Esophagus muscularis mucosa (tissue), 4 donors: Measurements from ENCODE around the gene RFTN1. TPM values are rescaled to one million over a fixed set of nuclear protein-coding genes. Genes with fewer than 3 reads are reported as not detected.

Experiments used
- DNase-seq: peaks from one replicate; pipeline ENCODE4 v3.0.0-alpha.2; 2017; ENCODE audit errors: extremely low spot score
- H3K27ac ChIP-seq, 4 donors: fragments of 200-600 bp; sonication (generic); replicated peaks in 1 of 4; 1 replicate in 3 of 4; 2 replicates in 1 of 4; pipeline ENCODE4 v1.5.1; 2016 to 2019; ENCODE audit warnings: mild to moderate bottlenecking in 1 of 4
- H3K27me3 ChIP-seq, 4 donors: fragments of 200-600 bp; sonication (generic); one replicate each; pipeline versions ENCODE4 v1.5.1 to v1.6.0; 2016 to 2019
- H3K36me3 ChIP-seq, 4 donors: fragments of 200-600 bp; sonication (generic); one replicate each; pipeline ENCODE4 v1.5.1; 2016 to 2019
- H3K4me1 ChIP-seq, 4 donors: fragments of 200-600 bp; sonication (generic); one replicate each; pipeline ENCODE4 v1.5.1; 2016 to 2019
- H3K4me3 ChIP-seq, 4 donors: fragments of 200-600 bp; sonication (generic); 1 replicate in 2 of 4; 2 replicates in 2 of 4; pipeline ENCODE4 v1.5.1; 2016 to 2019; ENCODE audit warnings: mild to moderate bottlenecking in 4 of 4, moderate library complexity in 1 of 4
- H3K9me3 ChIP-seq, 4 donors: fragments of 200-600 bp; sonication (generic); 1 replicate in 3 of 4; 2 replicates in 1 of 4; pipeline ENCODE4 v1.5.1; 2016 to 2019
- EP300 ChIP-seq: sonication (generic); formaldehyde crosslinking; IDR thresholded peaks from one replicate; pipeline ENCODE4 v1.6.1; 2017; ENCODE audit warnings: antibody characterized with exemption
- POLR2A ChIP-seq: fragments of 450-650 bp; IDR thresholded peaks from one replicate; pipeline ENCODE4 v1.6.1; 2017; ENCODE audit warnings: antibody characterized with exemption, moderate library complexity, mild to moderate bottlenecking, low read depth
- POLR2AphosphoS5 ChIP-seq, 2 donors: sonication (generic); formaldehyde crosslinking; IDR thresholded peaks; one replicate each; pipeline ENCODE4 v1.6.1; 2017; ENCODE audit warnings: antibody characterized with exemption in 2 of 2
- WGBS: methylation state at CpG from one replicate; pipeline ENCODE4 v1.1.5; 2018; 5-methylcytosine and 5-hydroxymethylcytosine counted together
- intact Hi-C: fragments of 100-400 bp; cut with DNase I; formaldehyde crosslinking; loops from one replicate; pipeline ENCODE4 v1.15.1; 2023
- total RNA-seq, 4 donors: library from RNA; depleted of rRNA; stranded (reverse); fragments of >200 nt; gene quantifications; one replicate each; pipeline versions ENCODE4 v1.1.0 to v1.2.1, GENCODE V29; 2016
- TF ChIP-seq, protein P1 (sequence below), 3 experiments: fragments of 200-600 bp in 2 of 3; fragments of 450-650 bp in 1 of 3; sonication (generic) in 2 of 3; IDR thresholded peaks; one replicate each; pipeline ENCODE4 v1.5.1; 2017 to 2019; ENCODE audit warnings: antibody characterized with exemption in 3 of 3, mild to moderate bottlenecking in 2 of 3, moderate library complexity in 1 of 3

The RFTN1 gene
- total RNA-seq, 4 donors from 2014 or later = 79.7 to 142 (median 104) TPM

DNA sequence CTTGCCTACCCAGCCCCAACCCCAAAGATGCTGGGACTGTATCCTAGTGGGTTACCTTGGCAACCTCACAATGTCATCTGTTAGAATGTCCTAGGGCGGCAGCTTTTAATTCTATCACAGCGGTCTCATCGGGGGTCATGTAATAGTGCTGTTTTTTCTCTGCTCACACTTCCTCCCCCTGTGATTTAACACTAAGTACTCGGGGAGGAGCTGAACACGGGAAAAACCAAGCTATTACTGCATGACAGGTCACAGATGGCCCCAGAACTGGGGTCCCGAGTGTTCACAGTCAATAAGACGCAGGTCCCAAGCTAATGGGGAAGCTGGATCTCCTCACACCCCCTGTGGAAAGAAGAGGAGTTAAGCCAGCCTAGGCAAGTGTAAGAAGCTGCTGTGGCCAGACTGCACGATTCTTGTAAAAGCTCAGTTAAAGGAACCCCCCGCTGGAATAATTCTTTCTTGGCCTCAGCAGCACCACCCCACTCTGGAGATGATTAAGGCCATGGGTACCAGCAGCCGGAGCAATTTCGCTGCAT is 2.5 kb upstream of the RFTN1 start:
- Histone ChIP-seq H3K27ac (peak overlapping the region; percentile 33 to 61 (median 51)), H3K4me3 (no peak overlapping the region), H3K4me1 (peaks cover 31 to 52% (median 46%) of the 10 kb centered on the region in 4 donors), H3K9me3 (no peaks in the 10 kb centered on the region), H3K27me3 (no peaks in the 10 kb centered on the region), H3K36me3 (no peaks in the 10 kb centered on the region)
- TF ChIP-seq POLR2AphosphoS5 (IDR thresholded peaks at IDR 0.05) = no peak
- TF ChIP-seq EP300 = no peak
- TF ChIP-seq POLR2A = no peak
- TF ChIP-seq, protein P1, sequence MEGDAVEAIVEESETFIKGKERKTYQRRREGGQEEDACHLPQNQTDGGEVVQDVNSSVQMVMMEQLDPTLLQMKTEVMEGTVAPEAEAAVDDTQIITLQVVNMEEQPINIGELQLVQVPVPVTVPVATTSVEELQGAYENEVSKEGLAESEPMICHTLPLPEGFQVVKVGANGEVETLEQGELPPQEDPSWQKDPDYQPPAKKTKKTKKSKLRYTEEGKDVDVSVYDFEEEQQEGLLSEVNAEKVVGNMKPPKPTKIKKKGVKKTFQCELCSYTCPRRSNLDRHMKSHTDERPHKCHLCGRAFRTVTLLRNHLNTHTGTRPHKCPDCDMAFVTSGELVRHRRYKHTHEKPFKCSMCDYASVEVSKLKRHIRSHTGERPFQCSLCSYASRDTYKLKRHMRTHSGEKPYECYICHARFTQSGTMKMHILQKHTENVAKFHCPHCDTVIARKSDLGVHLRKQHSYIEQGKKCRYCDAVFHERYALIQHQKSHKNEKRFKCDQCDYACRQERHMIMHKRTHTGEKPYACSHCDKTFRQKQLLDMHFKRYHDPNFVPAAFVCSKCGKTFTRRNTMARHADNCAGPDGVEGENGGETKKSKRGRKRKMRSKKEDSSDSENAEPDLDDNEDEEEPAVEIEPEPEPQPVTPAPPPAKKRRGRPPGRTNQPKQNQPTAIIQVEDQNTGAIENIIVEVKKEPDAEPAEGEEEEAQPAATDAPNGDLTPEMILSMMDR (IDR thresholded peaks at IDR 0.05) = no peak
- DNase-seq = no peak
- 68% methylated on average over 11 of the region's 11 CpGs for WGBS
- intact Hi-C loops = loop anchor here (2.0 to 10.0 kb wide), 2 partner anchors 141 to 225 kb away; no protein-coding TSS in a partner anchor

DNA sequence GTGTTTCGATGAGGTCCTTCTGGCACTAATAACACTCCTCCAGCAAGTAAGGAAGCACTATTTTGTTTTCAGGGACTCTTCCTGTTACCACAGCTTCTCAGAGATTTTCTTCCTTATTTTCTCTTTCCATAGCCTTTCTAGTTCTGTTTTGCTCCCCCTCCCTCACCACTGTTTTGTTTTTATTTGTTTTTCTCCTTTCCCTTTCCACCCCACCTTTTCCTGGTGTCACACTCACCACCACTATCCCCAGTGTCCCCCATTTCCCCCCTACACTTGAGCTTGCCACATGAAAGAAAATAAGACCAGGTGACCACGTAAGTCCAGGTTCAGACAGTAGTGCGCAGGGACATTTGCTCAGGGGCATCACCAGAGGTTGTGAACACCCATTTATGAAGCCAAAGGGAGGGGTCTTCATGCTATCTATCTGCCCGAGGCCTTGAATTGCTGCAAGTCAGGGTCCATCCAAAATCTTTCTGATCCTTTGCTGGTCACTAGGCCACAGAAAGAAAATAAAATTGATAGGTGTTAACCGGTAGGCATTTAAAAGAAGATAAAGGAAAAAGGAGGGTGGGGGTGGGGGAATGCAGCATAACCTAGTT is 1.4 kb upstream of the RFTN1 start:
- WGBS = 83% methylated on average over 5 of the region's 5 CpGs
- Histone ChIP-seq H3K4me1 (peaks cover 40 to 63% (median 57%) of the 10 kb centered on the region in 4 donors), H3K27ac (peak overlapping the region; percentile 90 to 94 (median 92)), H3K9me3 (no peaks in the 10 kb centered on the region), H3K27me3 (no peaks in the 10 kb centered on the region), H3K4me3 (peak overlapping the region in 2 of 4 donors; percentile 87 to 95), H3K36me3 (no peaks in the 10 kb centered on the region)
- intact Hi-C loops = loop anchor here (10.0 kb wide), 1 partner anchor 140 kb away; no protein-coding TSS in a partner anchor
- no peak for DNase-seq
- TF ChIP-seq, protein P1 (IDR thresholded peaks at IDR 0.05) = no peak
- TF ChIP-seq EP300 = no peak
- no peak for TF ChIP-seq POLR2AphosphoS5 (IDR thresholded peaks at IDR 0.05)
- TF ChIP-seq POLR2A = no peak

DNA sequence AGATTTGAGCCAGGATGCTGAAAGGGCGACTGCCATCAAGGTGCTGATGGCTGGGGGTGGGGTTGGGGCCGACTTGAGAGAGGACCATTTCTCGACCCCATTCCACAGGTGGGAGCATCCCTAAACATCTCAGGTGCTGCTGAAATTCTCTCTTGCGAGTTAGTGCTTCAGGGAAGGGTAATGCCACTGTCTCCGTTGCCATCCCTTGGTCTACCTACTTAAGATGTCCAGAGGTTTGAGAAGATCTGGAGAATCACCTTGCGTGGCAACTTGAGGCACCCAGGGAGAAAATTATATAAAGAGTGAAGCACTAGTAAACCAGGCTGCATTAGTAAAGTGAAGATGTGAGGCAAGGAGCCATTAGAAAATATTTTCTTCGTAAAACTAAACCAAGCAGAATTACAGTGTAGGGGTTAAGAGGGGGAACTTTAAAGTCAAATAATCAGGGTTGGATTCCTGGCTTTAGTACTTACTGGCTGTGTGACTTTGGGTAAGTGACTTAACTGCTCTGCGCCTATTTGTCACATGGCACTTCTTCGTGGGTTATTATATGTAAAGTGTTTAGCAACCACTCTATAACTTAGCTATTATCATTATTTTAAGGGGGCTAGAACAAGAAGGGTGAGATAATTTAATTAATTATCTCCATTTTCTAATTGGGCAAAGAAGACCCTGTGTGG is 662 bp upstream of the RFTN1 start:
- Histone ChIP-seq H3K9me3 (no peaks in the 10 kb centered on the region), H3K4me1 (peaks cover 47 to 70% (median 64%) of the 10 kb centered on the region in 4 donors), H3K27me3 (no peaks in the 10 kb centered on the region), H3K27ac (peak overlapping the region; percentile 90 to 94 (median 92)), H3K36me3 (no peaks in the 10 kb centered on the region), H3K4me3 (peak overlapping the region; percentile 82 to 95 (median 88))
- intact Hi-C loops = loop anchor here (10.0 kb wide), 1 partner anchor 139 kb away; no protein-coding TSS in a partner anchor
- WGBS = 44% methylated on average over 9 of the region's 9 CpGs
- no peak for DNase-seq
- TF ChIP-seq EP300 = no peak

DNA sequence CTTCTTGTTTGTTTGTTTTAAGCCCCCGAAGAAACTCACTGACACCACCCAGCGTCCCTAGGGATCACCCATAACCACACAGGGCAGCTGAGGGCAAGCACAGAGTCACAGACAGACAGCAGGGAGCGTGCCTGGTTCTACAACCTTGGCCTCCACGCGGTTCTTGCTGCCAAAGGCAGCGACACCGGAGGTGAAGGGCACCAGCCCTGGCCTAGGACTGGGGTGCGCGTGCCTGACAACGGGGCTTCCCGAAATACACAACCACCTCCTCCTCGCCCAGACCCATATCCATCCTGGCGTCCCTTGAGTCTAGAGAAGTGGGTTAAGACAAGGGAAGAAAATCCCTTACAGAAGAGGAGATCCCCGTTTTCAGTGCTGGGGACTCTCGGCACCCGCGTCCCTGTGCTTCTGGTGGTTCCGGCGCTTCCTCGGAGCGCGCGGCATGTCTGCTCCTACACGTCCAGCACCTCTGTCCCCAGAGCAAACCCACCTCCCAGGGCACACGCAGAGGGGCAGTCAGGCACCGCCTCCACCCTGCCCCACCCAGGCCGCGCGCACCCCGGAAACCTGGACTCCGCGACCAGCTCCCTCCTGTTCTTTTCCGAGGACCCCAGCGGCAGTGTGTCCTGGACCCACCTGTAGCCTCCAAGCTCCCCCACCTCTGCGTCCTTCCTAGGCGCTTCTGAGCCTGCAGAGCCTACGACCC is 911 bp downstream of the RFTN1 start:
- Histone ChIP-seq H3K36me3 (no peaks in the 10 kb centered on the region), H3K27me3 (no peaks in the 10 kb centered on the region), H3K9me3 (no peaks in the 10 kb centered on the region), H3K27ac (peak overlapping the region; percentile 90 to 94 (median 92)), H3K4me3 (peak overlapping the region; percentile 82 to 95 (median 88)), H3K4me1 (peaks cover 61 to 86% (median 79%) of the 10 kb centered on the region in 4 donors)
- TF ChIP-seq, protein P1 (IDR thresholded peaks at IDR 0.05) = no peak
- TF ChIP-seq POLR2AphosphoS5 (IDR thresholded peaks at IDR 0.05) = peak; percentile 4 to 9
- intact Hi-C loops = loop anchor here (10.0 kb wide), 1 partner anchor 138 kb away; no protein-coding TSS in a partner anchor
- 0% methylated on average over 27 of the region's 37 CpGs for WGBS
- DNase-seq = no peak
